Sigmoid colon (tissue), 3 donors: ENCODE results near the gene TRMT112.

Experiments
- CTCF ChIP-seq, 4 experiments: fragments of 450-650 bp in 3 of 4; fragments of 200-600 bp in 1 of 4; IDR thresholded peaks; one replicate each; pipeline ENCODE4 v1.5.1; 2016 to 2019; ENCODE audit warnings: antibody characterized with exemption in 4 of 4, mild to moderate bottlenecking in 3 of 4, moderate library complexity in 2 of 4
- POLR2A ChIP-seq, 2 donors: fragments of 450-650 bp; IDR thresholded peaks; one replicate each; pipeline ENCODE4 v1.6.1; 2016; ENCODE audit warnings: antibody characterized with exemption in 2 of 2, mild to moderate bottlenecking in 2 of 2, moderate library complexity in 2 of 2

GRCh38 chr11:64269540-64270220, 47.7 kb downstream of the TRMT112 start:
- TF ChIP-seq CTCF (IDR thresholded peaks at IDR 0.05) (no peak), POLR2A (IDR thresholded peaks at IDR 0.05) (peak in 1 of 2 donors; percentile 22)
